HG03135 (cell line): ENCODE data around the gene TCF12.

Experiments used
- ATAC-seq: cut with Tn5 transposase; IDR thresholded peaks from one replicate; pipeline ENCODE4 v1.9.1; 2021; ENCODE audit warnings: mild to moderate bottlenecking, moderate library complexity; ENCODE audit not compliant: unreplicated experiment

Gene TCF12

DNA sequence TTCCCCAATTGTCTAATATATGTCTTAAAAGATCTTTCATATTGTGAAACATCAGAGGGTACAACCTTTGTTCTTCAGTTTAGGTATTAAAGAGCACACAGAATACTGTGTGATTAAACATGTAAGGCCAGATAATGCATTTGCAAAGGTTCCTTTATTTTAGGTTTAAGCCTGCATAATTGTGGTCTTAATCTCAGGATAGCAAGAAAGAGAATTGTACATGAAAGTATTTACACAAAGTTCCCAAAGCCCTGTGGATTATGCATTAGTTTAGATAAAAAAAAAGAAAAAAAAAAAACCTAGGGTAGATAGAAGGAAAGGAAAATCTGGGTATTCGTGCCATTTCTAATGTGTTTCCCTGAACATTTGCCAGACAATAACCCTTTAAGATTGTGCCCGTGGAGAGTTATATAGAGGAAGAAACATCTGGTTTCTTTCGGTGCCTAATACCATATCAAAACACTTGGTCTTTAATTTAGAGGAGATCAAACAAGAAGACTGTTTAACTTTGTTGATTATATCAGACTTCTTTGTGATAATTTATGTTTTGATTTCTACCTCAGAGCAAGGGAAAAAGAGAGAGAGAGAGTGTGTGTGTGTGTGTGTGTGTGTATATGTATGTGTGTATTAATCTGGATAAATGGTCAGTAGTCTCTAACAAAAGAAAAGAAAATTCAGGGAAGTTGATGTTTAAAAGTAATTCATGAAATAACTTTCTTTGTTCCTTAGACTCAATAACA, 318.3 kb downstream of the TCF12 start:
- no peak for ATAC-seq

- no peak for ATAC-seq
Observed at GRCh38 chr15:57237301-57237642, 318.8 kb downstream of the TCF12 start.

GRCh38 chr15:57237676-57238075, 319.2 kb downstream of the TCF12 start:
- ATAC-seq = no peak

DNA sequence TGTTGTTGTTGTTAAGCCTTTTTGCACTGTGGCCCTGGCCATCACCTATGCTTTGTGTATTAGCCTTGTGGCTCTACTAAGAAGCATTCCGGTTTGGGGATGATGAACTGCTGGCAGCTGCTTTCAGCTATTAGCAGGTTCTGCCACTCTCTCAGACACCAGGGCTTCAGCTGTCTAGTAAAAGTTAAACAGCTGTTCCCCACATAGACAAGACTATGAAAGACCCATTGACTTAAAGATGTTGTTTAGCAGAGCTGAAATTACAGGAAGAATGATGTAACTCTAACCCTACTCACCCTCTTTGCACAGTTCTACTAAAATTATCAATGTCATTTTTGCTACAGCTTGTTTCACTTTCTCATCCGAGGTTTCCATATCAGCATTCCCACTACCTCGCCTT, 326.7 kb downstream of the TCF12 start:
- ATAC-seq = no peak

- no peak for ATAC-seq
Observed at GRCh38 chr15:57245714-57246113, 327.3 kb downstream of the TCF12 start.

DNA sequence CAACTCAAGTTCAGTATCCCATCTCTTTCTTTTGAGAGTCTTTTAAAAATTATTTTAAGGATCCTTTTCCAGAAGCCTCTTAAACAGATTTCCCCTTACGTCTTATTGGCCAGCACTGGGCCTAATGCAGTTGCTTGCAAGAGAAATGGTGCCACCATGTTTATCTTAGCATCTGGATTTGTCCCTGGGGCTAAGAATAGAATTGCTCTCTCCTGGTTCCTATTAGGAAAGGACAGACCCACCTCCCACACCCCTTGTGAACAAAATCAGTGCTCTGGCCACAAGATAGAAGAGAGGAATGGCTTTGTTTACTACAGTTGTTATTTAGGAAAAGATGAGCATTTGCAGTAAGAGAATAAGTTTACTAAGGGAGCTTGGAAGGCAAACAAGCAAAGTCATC, 329.6 kb downstream of the TCF12 start:
- no peak for ATAC-seq

- ATAC-seq = no peak
Observed at GRCh38 chr15:57251308-57251707, 332.9 kb downstream of the TCF12 start.

DNA sequence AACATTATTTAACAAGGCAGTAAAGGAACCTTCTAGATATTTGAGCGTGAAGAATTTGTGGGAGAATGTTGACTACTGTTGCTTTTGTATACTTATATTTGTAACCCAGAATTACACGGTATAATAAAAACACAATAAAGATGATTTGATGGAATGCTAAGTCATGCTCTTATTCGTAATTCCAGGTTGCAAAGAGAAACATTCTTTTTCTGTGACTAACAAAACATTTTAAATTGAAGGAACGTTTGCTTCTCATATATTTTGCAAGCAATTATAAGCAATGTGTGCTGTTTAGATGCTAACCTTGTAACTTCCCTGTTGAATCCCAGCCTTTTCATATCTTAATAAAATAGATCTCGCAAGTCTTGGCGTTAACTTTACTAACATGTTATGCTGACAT, 333.5 kb downstream of the TCF12 start:
- no peak for ATAC-seq

- ATAC-seq = no peak
Observed at GRCh38 chr15:57253082-57253481, 334.6 kb downstream of the TCF12 start.

- no peak for ATAC-seq
Observed at GRCh38 chr15:57253500-57253899, 335.1 kb downstream of the TCF12 start.

DNA sequence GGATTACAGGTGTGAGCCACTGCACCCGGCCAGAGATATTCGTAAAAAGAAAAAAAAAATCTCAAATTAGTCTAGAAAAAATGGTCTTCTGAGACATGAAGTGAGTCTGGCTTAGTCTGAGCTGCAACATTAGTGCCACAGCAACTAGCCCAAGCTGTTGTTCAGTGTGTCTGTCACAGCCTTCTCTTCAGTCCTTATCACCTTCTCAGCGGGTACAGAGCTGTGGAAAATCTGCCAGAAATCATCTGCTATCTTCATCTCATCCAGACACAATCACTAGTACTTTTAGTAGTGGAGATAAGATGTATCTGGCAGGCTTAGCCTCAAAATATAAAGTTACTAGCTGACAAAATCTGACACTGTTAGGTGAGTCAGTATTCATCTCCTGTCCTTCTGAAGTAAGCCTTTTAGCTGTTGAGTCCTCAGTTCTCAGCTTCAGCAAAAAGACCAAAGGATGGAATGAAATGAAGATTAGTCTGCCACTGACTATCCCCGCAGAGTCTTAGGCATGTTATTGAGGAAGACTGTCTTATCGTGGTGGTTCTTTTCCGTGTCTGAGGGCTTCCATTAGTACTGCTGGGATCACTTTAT, 337.4 kb downstream of the TCF12 start:
- no peak for ATAC-seq

- ATAC-seq = no peak
Observed at GRCh38 chr15:57256939-57257338, 338.5 kb downstream of the TCF12 start.

DNA sequence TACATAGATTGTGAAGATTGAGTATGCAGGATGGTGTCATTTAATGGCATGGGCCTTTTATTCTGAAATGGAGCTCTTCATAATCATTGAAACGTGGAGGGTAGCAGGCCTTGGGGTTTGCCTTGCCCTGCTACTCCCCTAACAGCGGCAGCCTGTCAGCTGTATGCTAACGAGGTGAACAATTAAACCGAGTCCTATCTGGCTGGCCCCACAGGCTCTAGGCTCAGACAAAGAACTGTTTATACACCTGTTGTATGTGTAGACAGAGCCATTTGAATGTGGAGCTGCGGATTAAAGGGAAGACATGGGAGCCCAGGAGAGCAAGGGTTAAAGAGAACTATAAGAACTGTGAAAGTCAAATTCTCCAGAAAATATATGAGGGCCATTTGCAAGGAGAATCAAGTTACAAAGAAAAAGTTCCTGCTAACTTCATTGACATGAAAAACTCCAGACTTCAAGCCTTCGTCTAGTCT, 341.2 kb downstream of the TCF12 start:
- no peak for ATAC-seq

GRCh38 chr15:57263520-57263919, 345.1 kb downstream of the TCF12 start:
- ATAC-seq = no peak

- no peak for ATAC-seq
Observed at GRCh38 chr15:57272771-57273357, 354.4 kb downstream of the TCF12 start.

GRCh38 chr15:57273402-57273801, 355.0 kb downstream of the TCF12 start:
- ATAC-seq = no peak

DNA sequence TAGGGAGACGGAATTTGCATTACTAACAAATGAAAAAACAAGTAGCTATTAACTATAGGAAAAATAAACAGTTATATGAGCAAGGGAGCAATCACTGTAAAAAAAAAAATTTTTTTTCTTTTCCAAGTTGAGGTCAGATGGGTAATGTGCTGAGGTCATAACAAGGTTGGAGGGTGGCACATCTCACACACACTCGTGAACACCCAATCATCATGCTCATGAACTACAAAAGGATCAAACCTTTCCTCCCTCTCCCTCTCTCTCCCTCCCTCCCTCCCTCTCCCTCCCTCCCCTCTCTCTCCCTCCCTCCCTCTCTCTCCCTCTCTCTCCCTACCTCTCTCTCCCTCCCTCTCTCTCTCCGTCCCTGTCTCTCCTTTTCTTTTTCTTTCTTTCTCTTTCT, 360.0 kb downstream of the TCF12 start:
- no peak for ATAC-seq

DNA sequence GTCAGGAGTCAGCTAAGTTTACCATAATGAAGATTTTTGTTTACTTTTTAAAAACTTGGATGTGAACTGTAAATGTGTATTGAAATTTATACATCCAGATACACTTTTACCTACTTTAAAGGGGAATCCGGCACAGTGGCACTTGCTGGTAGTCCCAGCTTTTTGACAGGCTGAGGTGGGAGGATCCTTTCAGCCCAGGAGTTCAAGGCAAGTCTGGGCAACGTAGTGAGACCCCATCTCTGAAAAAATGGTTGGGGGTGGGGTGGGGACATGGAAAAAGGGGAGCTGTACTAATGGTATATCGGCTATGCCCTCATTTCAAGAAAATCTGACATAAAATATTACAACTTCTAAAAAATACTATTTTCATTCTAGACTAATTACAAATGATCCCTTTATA, 362.0 kb downstream of the TCF12 start:
- ATAC-seq = no peak

DNA sequence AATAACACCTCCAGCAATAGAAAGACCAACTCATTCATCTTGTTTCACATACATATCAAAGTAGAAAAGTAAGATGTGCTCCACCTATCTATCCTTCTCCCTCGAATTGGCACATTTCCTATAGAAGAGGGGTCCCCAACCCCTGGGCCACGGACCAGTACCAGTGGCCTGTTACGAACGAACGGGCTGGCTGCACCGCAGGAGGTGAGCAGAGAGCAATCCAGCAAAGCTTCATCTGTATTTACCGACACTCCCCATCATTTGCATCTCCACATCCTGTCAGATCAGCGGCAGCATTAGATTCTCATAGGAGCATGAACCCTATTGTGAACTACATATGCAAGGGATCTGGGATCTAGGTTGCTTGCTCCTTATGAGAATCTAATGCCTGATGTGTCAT, 362.9 kb downstream of the TCF12 start:
- no peak for ATAC-seq

GRCh38 chr15:57282686-57283085, 364.2 kb downstream of the TCF12 start:
- ATAC-seq = no peak

- ATAC-seq = no peak
Observed at GRCh38 chr15:57283774-57284503, 365.5 kb downstream of the TCF12 start.

- peak; percentile 53 for ATAC-seq
Observed at GRCh38 chr15:57284535-57284934, 366.1 kb downstream of the TCF12 start.
